OCI-LY3 (cell line): Measurements from ENCODE around the gene LDLRAD4.
A peak's percentile ranks its signal among the peaks of the same experiment; 100 is the strongest.

Experiments
- H2AFZ ChIP-seq: fragments of 200-600, 300-600 bp; shearing (Covaris generic); 2 replicates; pipeline ENCODE4 v1.6.0; 2014; ENCODE audit warnings: antibody characterized with exemption, low read depth, low read length
- H3K27ac ChIP-seq: fragments of 200-600, 300-600 bp; sonication (generic); 2 replicates; pipeline ENCODE4 v1.5.1; 2014; ENCODE audit warnings: mild to moderate bottlenecking, low read length, moderate library complexity, mixed read lengths
- H3K27me3 ChIP-seq: fragments of 200-600, 300-600 bp; sonication (generic); 2 replicates; pipeline ENCODE4 v1.6.1; 2014; ENCODE audit warnings: low read depth, low read length, mixed read lengths
- H3K36me3 ChIP-seq: fragments of 200-600, 300-600 bp; sonication (generic); replicated peaks from 2 replicates; pipeline ENCODE3; 2014; ENCODE audit warnings: low read depth, low read length, mixed read lengths
- H3K4me1 ChIP-seq: fragments of 300-600, 200-600 bp; sonication (generic); 2 replicates; pipeline ENCODE4 v1.6.1; 2014; ENCODE audit warnings: low read length, mixed read lengths
- H3K4me2 ChIP-seq: fragments of 200-600, 300-600 bp; sonication (generic); 2 replicates; pipeline ENCODE4 v1.6.1; 2014; ENCODE audit warnings: low read length, mixed read lengths
- H3K4me3 ChIP-seq: fragments of 300-600, 200-600 bp; sonication (generic); 2 replicates; pipeline ENCODE4 v1.5.1; 2014; ENCODE audit warnings: antibody characterized with exemption, mild to moderate bottlenecking, low read length, moderate library complexity
- H3K79me2 ChIP-seq: fragments of 300-600, 200-600 bp; shearing (Covaris generic); 2 replicates; pipeline ENCODE4 v1.6.1; 2014; ENCODE audit warnings: mild to moderate bottlenecking, low read length, mixed read lengths
- H3K9ac ChIP-seq: fragments of 300-600, 200-600 bp; shearing (Covaris generic); 2 replicates; pipeline ENCODE4 v1.6.0; 2014; ENCODE audit warnings: mild to moderate bottlenecking, low read length, moderate library complexity
- H3K9me3 ChIP-seq: fragments of 200-600, 300-600 bp; shearing (Covaris generic); 2 replicates; pipeline ENCODE4 v1.6.1; 2014; ENCODE audit warnings: low read length, mixed read lengths; ENCODE audit not compliant: insufficient read depth
- H4K20me1 ChIP-seq: fragments of 200-600, 300-600 bp; sonication (generic); 2 replicates; pipeline ENCODE4 v1.6.1; 2016; ENCODE audit warnings: low read length, mixed read lengths; ENCODE audit not compliant: insufficient read depth
- EZH2phosphoT487 ChIP-seq: fragments of 200-600 bp; shearing (Covaris generic); IDR thresholded peaks from 2 replicates; pipeline ENCODE4 v1.6.1; 2018; ENCODE audit warnings: antibody characterized with exemption, mixed run types, low read depth
- TF ChIP-seq, protein P1 (sequence below): fragments of 200-600, 300-600 bp; sonication (generic); IDR thresholded peaks from 2 replicates; pipeline ENCODE4 v1.5.1; 2014; ENCODE audit warnings: antibody characterized with exemption, low read length, low read depth

The LDLRAD4 gene

DNA sequence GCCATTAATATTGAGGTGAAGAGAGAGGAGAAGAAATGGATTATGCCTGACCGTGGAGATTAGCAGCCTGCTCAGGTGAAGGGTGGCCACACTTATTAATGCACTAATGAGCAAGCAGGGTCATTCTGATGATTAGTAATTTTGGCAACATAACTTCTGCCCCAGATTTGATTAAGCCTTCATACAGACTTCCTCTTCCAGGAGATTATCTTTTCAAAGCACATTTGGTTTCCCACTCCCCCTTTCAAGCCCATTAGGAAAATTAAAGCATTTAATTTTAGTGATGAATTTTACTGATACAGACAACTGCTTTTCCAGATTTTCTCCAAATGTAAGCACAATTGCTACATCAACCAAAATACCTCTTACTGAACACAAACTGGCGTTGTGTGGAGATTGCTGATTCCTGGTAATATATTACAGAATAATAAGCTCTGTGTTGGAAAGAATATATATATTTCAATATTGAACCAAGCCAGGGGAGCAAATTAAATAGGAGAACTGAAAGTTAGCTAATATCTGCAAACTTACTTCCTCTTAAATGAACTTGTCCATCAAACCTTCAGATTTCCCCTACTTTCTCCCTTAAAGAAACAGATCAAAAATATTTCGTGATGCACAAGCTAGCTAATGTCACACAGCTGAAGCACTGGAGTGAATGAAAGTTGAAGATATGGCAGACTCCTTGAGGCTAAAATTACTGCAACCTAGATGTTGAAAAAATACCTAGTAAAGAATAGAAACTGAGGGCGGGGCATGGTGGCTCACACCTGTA lies 367.0 kb downstream of the LDLRAD4 start:
- Histone ChIP-seq H3K27ac (peak overlapping the region; percentile 97), H3K4me1 (peaks cover 78% of the 10 kb centered on the region), H4K20me1 (no peaks in the 10 kb centered on the region), H3K9ac (peak overlapping the region; percentile 89), H3K27me3 (no peaks in the 10 kb centered on the region), H2AFZ (no peak overlapping the region), H3K79me2 (no peaks in the 10 kb centered on the region), H3K4me3 (peak overlapping the region; percentile 64), H3K9me3 (no peaks in the 10 kb centered on the region), H3K36me3 (no peaks in the 10 kb centered on the region), H3K4me2 (peak overlapping the region; percentile 74)
- TF ChIP-seq, protein P1, sequence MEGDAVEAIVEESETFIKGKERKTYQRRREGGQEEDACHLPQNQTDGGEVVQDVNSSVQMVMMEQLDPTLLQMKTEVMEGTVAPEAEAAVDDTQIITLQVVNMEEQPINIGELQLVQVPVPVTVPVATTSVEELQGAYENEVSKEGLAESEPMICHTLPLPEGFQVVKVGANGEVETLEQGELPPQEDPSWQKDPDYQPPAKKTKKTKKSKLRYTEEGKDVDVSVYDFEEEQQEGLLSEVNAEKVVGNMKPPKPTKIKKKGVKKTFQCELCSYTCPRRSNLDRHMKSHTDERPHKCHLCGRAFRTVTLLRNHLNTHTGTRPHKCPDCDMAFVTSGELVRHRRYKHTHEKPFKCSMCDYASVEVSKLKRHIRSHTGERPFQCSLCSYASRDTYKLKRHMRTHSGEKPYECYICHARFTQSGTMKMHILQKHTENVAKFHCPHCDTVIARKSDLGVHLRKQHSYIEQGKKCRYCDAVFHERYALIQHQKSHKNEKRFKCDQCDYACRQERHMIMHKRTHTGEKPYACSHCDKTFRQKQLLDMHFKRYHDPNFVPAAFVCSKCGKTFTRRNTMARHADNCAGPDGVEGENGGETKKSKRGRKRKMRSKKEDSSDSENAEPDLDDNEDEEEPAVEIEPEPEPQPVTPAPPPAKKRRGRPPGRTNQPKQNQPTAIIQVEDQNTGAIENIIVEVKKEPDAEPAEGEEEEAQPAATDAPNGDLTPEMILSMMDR, result no peak
- no peak for TF ChIP-seq EZH2phosphoT487

DNA sequence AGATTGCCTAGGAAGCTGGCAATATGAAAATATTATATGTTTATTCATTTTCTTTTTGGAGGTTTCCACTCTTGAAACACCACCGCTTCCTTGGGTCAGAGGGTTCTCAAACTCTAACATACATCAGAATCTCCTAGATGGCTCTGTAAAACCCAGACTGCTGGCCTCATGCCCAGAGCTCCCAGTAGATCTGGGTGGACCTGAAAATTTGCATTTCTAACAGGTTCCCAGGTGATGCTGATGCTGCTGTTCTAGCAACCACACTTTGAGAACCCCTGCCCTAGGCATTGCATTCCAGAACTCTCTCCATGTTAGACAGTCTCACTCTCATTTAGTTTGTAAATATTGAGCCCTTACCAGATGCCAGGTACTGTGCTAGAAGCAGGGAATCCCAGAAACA lies 368.4 kb downstream of the LDLRAD4 start:
- Histone ChIP-seq H4K20me1 (no peaks in the 10 kb centered on the region), H3K27me3 (no peaks in the 10 kb centered on the region), H3K79me2 (no peaks in the 10 kb centered on the region), H3K9ac (peak overlapping the region; percentile 96), H3K4me2 (peak overlapping the region; percentile 74), H2AFZ (no peak overlapping the region), H3K4me3 (peak overlapping the region; percentile 71), H3K4me1 (peaks cover 69% of the 10 kb centered on the region), H3K27ac (peak overlapping the region; percentile 97), H3K9me3 (no peaks in the 10 kb centered on the region), H3K36me3 (no peaks in the 10 kb centered on the region)
- TF ChIP-seq, protein P1, result no peak
- no peak for TF ChIP-seq EZH2phosphoT487

DNA sequence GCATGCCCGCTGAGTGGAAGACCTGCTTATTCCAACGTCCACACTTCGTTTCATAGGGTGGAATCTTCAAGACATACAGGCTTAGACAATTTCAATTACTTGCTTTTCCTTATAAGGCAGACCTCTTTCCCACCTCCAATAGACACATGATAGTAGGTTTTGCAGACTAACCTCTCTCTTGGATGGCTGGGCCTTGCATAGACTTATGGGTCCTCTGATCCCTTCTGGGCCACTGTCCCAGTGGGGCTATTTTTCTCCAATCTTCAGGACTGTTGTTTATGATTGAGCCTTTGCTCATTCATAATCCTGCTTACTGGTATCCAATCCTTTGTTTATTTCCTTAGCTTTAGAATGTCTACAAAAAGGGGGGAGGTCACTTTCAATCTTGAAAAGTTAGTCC lies 368.9 kb downstream of the LDLRAD4 start:
- TF ChIP-seq, protein P1, result no peak
- TF ChIP-seq EZH2phosphoT487, result no peak
- H3K9ac ChIP-seq, result peak overlapping the region; percentile 96
- no peaks in the 10 kb centered on the region for H3K27me3 ChIP-seq
- H4K20me1 ChIP-seq, result no peaks in the 10 kb centered on the region
- H3K79me2 ChIP-seq, result no peaks in the 10 kb centered on the region
- H3K4me1 ChIP-seq, result peaks cover 65% of the 10 kb centered on the region
- H3K36me3 ChIP-seq, result no peaks in the 10 kb centered on the region
- H3K9me3 ChIP-seq, result no peaks in the 10 kb centered on the region
- H2AFZ ChIP-seq, result no peak overlapping the region
- H3K4me2 ChIP-seq, result peak overlapping the region; percentile 74
- peak overlapping the region; percentile 71 for H3K4me3 ChIP-seq
- peak overlapping the region; percentile 97 for H3K27ac ChIP-seq

GRCh38 chr18:13587937-13588336 lies 369.4 kb downstream of the LDLRAD4 start:
- Histone ChIP-seq H3K79me2 (no peaks in the 10 kb centered on the region), H3K27ac (peak overlapping the region; percentile 97), H3K4me2 (peak overlapping the region; percentile 74), H3K4me3 (peak overlapping the region; percentile 71; the same call in 1 of the 2 replicates), H3K4me1 (peaks cover 65% of the 10 kb centered on the region), H4K20me1 (no peaks in the 10 kb centered on the region), H3K9ac (peak overlapping the region; percentile 96; the same call in 1 of the 2 replicates), H3K36me3 (no peaks in the 10 kb centered on the region), H2AFZ (no peak overlapping the region), H3K27me3 (no peaks in the 10 kb centered on the region), H3K9me3 (no peaks in the 10 kb centered on the region)
- TF ChIP-seq, protein P1, result no peak
- TF ChIP-seq EZH2phosphoT487, result no peak
